B cell (primary cell): ENCODE results near the gene CMIP. TPM values are rescaled to one million over a fixed set of nuclear protein-coding genes. Genes with fewer than 3 reads are reported as not detected.

Experiments
- ATAC-seq: fragments of 200-7000 bp; cut with Tn5 transposase; one replicate; pipeline ENCODE4 v1.10.0; 2021; ENCODE audit warnings: low read depth, mild to moderate bottlenecking, moderate number of reproducible peaks, moderate library complexity
- CTCF ChIA-PET: fragments of 350-600 bp; sonication (Branson Sonifier 250); formaldehyde crosslinking; loops from one replicate; lab custom pipeline; 2021; ENCODE audit warnings: antibody characterized with exemption, inconsistent platforms; lab: Charles Lee
- POLR2A ChIA-PET: fragments of 350-600 bp; sonication (Branson Sonifier 250); formaldehyde crosslinking; loops from one replicate; lab custom pipeline; 2021; ENCODE audit warnings: antibody characterized with exemption; lab: Charles Lee
- DNase-seq: peaks from one replicate; pipeline ENCODE4 v3.0.0; 2013
- H2AFZ ChIP-seq: 2 replicates; pipeline ENCODE4 v1.6.1; 2012; ENCODE audit warnings: mild to moderate bottlenecking, low read depth, low read length; ENCODE audit not compliant: insufficient read depth, poor library complexity, severe bottlenecking
- H3K27ac ChIP-seq, 2 donors: 1 replicate in 1 of 2; 2 replicates in 1 of 2; pipeline ENCODE4 v1.5.1; 2012 to 2013; ENCODE audit warnings: low read length in 2 of 2, mild to moderate bottlenecking in 2 of 2, moderate library complexity in 1 of 2
- H3K27me3 ChIP-seq, 4 experiments: fragments of 200-600 bp in 1 of 4; sonication (generic) in 1 of 4; replicated peaks in 1 of 4; 1 replicate in 2 of 4; 2 replicates in 2 of 4; pipeline versions ENCODE4 v1.6.1 to v1.7.0; 2013 to 2016; ENCODE audit warnings: low read length in 3 of 4, mild to moderate bottlenecking in 2 of 4, mixed read lengths in 1 of 4, moderate library complexity in 1 of 4; ENCODE audit not compliant: insufficient read depth in 4 of 4, control insufficient read depth in 3 of 4; ENCODE audit errors: control extremely low read depth in 1 of 4
- H3K36me3 ChIP-seq, 2 experiments: replicated peaks in 1 of 2; 1 replicate in 1 of 2; 2 replicates in 1 of 2; pipeline versions ENCODE4 v1.6.1 to v1.7.1; 2013; ENCODE audit warnings: low read length in 1 of 2; ENCODE audit not compliant: insufficient read depth in 2 of 2, control insufficient read depth in 1 of 2; ENCODE audit errors: control extremely low read depth in 1 of 2, extremely low read depth in 1 of 2
- H3K4me1 ChIP-seq, 2 donors: fragments of 200-600 bp in 1 of 2; sonication (generic) in 1 of 2; 1 replicate in 1 of 2; 2 replicates in 1 of 2; pipeline versions ENCODE4 v1.5.1 to v1.6.1; 2013 to 2017; ENCODE audit warnings: low read length in 2 of 2; ENCODE audit not compliant: control insufficient read depth in 2 of 2, insufficient read depth in 2 of 2
- H3K4me2 ChIP-seq: replicated peaks from 2 replicates; pipeline ENCODE3; 2012; ENCODE audit warnings: mild to moderate bottlenecking, low read depth, low read length; ENCODE audit not compliant: poor library complexity, severe bottlenecking
- H3K4me3 ChIP-seq, 5 experiments: fragments of 200-600 bp in 1 of 5; sonication (generic) in 1 of 5; 1 replicate in 3 of 5; 2 replicates in 2 of 5; pipeline versions ENCODE4 v1.5.1 to v1.7.0; 2011 to 2016; ENCODE audit warnings: low read length in 4 of 5, mild to moderate bottlenecking in 4 of 5, low read depth in 2 of 5, control low read depth in 1 of 5, moderate library complexity in 1 of 5; ENCODE audit not compliant: insufficient read depth in 1 of 5; ENCODE audit errors: control extremely low read depth in 1 of 5, extremely low read depth in 1 of 5
- H3K79me2 ChIP-seq: fragments of 200-600 bp; sonication (generic); one replicate; pipeline ENCODE4 v1.6.0; 2016; ENCODE audit warnings: low read length; ENCODE audit not compliant: control insufficient read depth, insufficient read depth
- H3K9ac ChIP-seq: fragments of 200-600 bp; sonication (generic); 2 replicates; pipeline ENCODE4 v1.6.1; 2017; ENCODE audit warnings: mild to moderate bottlenecking, low read length, moderate library complexity
- H3K9me3 ChIP-seq, 3 donors: one replicate each; pipeline versions ENCODE4 v1.6.1 to v1.7.1; 2013; ENCODE audit warnings: low read length in 2 of 3; ENCODE audit not compliant: control insufficient read depth in 2 of 3, insufficient read depth in 1 of 3; ENCODE audit errors: control extremely low read depth in 1 of 3
- H4K20me1 ChIP-seq: 2 replicates; pipeline ENCODE4 v1.6.0; 2012; ENCODE audit warnings: mild to moderate bottlenecking, low read length; ENCODE audit not compliant: insufficient read depth, control insufficient read depth, poor library complexity, severe bottlenecking
- H3K27ac Mint-ChIP-seq: one replicate; pipeline ENCODE4 v1.8.0; 2021; ENCODE audit warnings: mixed read lengths
- H3K27me3 Mint-ChIP-seq: one replicate; pipeline ENCODE4 v1.8.0; 2021; ENCODE audit warnings: mixed read lengths
- H3K4me1 Mint-ChIP-seq: one replicate; pipeline ENCODE4 v1.8.0; 2021; ENCODE audit warnings: mixed read lengths
- H3K4me3 Mint-ChIP-seq: one replicate; pipeline ENCODE4 v1.8.0; 2021; ENCODE audit warnings: mixed read lengths
- H3K9me3 Mint-ChIP-seq: one replicate; pipeline ENCODE4 v1.8.0; 2022; ENCODE audit warnings: mixed read lengths; ENCODE audit not compliant: insufficient read depth
- EZH2 ChIP-seq: IDR thresholded peaks from 2 replicates; pipeline ENCODE4 v1.6.1; 2012; ENCODE audit warnings: borderline replicate concordance, low read depth, mild to moderate bottlenecking, moderate library complexity, low read length; ENCODE audit not compliant: insufficient read depth, poor library complexity, severe bottlenecking
- WGBS: methylation state at CpG from one replicate; pipeline ENCODE4 v1.1.5; 2013; ENCODE audit warnings: missing lambda C conversion rate; ENCODE audit not compliant: insufficient coverage; 5-methylcytosine and 5-hydroxymethylcytosine counted together
- intact Hi-C: fragments of 100-400 bp; cut with micrococcal nuclease; formaldehyde crosslinking; loops from one replicate; pipeline ENCODE4 v1.10.0; 2022
- polyA plus RNA-seq: library from polyadenylated mRNA; depleted of rRNA; stranded (reverse); fragments of >200 nt; gene quantifications from 2 replicates; pipeline ENCODE4 v1.2.3, GENCODE V29; 2012
- total RNA-seq, 2 donors: library from RNA; stranded (reverse); fragments of 120-200 nt in 1 of 2; gene quantifications; 1 replicate in 1 of 2; 2 replicates in 1 of 2; pipeline versions ENCODE4 v1.2.3 to v1.2.4, GENCODE V29; 2013 to 2022
- TF ChIP-seq, protein P1 (sequence below): fragments of 200-600 bp; IDR thresholded peaks from one replicate; pipeline ENCODE4 v1.8.0; 2022; ENCODE audit warnings: antibody characterized with exemption, mild to moderate bottlenecking

Gene CMIP
- total and polyA plus RNA-seq, 2 donors (not counting 1 experiment from before 2014, with no cell fraction given), result 27.1 to 155 TPM

DNA sequence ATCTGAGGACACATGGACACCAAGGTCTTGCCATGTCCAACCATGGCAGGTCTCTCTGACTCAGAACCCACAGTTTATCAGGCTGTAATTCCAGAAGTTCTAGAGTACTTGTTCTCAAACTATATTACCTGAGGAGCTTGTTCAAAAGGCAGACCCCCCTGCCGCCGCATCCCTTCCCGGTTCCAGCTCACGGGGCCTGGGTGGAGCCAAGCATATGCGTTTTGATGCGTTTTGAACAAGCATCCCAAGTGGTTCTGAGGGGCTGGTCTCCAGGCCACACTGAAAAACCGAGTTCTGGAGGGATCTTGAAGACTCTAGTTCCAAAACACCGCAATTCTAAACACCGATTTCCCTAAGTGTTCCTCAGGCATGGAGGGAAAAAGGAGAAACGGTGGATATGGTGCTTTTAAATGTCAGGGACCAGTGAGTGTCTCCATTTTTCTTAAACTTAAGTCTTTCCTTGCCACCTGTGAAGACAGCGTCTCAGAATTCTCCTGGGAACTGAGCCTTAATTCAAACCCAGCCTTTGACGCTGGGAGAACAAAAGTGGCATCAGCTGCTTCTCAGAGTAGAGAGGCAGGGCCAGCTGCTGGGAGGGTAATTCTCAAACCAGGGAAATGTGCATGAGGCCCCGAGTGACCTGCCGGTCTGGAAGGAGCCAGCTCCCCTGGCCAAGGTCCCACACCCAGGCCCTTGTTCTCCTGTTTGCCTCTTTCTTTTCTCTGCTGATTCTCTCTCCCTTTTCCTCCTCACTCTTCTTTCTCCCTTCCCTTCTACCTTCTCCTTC lies 250.1 kb downstream of the CMIP start:
- Mint-ChIP-seq H3K27ac (no peak overlapping the region), H3K4me3 (no peak overlapping the region), H3K27me3 (no peaks in the 10 kb centered on the region), H3K4me1 (no peaks in the 10 kb centered on the region), H3K9me3 (no peaks in the 10 kb centered on the region)
- no peak for DNase-seq
- no peak overlapping the region for H3K4me2 ChIP-seq
- no peaks in the 10 kb centered on the region for H3K9me3 ChIP-seq
- POLR2A ChIA-PET, result no interaction called here
- H3K4me3 ChIP-seq, result no peak overlapping the region
- intact Hi-C loops, result no loop called here
- H3K4me1 ChIP-seq, result no peaks in the 10 kb centered on the region
- H4K20me1 ChIP-seq, result peaks cover 18% of the 10 kb centered on the region
- CTCF ChIA-PET, result interaction anchor here (0.9 to 1.7 kb wide), 3 partner anchors 20 to 329 kb away, joined by 3 read pairs; no protein-coding TSS in a partner anchor
- 84% methylated on average over 8 of the region's 14 CpGs for WGBS
- H2AFZ ChIP-seq, result no peak overlapping the region
- TF ChIP-seq, protein P1, sequence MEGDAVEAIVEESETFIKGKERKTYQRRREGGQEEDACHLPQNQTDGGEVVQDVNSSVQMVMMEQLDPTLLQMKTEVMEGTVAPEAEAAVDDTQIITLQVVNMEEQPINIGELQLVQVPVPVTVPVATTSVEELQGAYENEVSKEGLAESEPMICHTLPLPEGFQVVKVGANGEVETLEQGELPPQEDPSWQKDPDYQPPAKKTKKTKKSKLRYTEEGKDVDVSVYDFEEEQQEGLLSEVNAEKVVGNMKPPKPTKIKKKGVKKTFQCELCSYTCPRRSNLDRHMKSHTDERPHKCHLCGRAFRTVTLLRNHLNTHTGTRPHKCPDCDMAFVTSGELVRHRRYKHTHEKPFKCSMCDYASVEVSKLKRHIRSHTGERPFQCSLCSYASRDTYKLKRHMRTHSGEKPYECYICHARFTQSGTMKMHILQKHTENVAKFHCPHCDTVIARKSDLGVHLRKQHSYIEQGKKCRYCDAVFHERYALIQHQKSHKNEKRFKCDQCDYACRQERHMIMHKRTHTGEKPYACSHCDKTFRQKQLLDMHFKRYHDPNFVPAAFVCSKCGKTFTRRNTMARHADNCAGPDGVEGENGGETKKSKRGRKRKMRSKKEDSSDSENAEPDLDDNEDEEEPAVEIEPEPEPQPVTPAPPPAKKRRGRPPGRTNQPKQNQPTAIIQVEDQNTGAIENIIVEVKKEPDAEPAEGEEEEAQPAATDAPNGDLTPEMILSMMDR, result no peak
- TF ChIP-seq EZH2, result no peak
- ATAC-seq, result no peak
- H3K27ac ChIP-seq, result no peak overlapping the region
- no peaks in the 10 kb centered on the region for H3K27me3 ChIP-seq
- H3K9ac ChIP-seq, result no peak overlapping the region
- no peaks in the 10 kb centered on the region for H3K79me2 ChIP-seq
- H3K36me3 ChIP-seq, result peaks cover 3 to 82% of the 10 kb centered on the region in 2 experiments
